ENCODE results near the gene PLEKHA4. TPM values are rescaled to one million over a fixed set of nuclear protein-coding genes. Genes with fewer than 3 reads are reported as not detected.

The PLEKHA4 gene
- total and polyA plus RNA-seq, 9 of the 15 experiments (the other 6 are each of a cell fraction or from before 2014, with no cell fraction given) = 0.07 to 30.8 (median 11.4) TPM

GRCh38 chr19:48906324-48906723 lies 37.9 kb upstream of the PLEKHA4 start:
- DNase-seq (ENCODE audit: extremely low read depth in 1 of 4, low spot score in 3 of 4) (no peak), ATAC-seq (no peak), FAIRE-seq (no peak)
- H3K79me2 ChIP-seq (ENCODE audit: control insufficient read depth, insufficient read depth, low read length) = peaks cover 34% of the 10 kb centered on the region
- H3K4me1 ChIP-seq (replicated peaks in 1 of 2; ENCODE audit: control insufficient read depth in 2 of 2, insufficient read depth in 2 of 2, low read length in 2 of 2) = peaks cover 7 to 28% of the 10 kb centered on the region in 2 experiments; a peak in 4 of 5 replicates
- H4K20me1 ChIP-seq (replicated peaks; ENCODE audit: control insufficient read depth, insufficient read depth, low read length) = peaks cover 6% of the 10 kb centered on the region
- no peak overlapping the region for H3K9ac ChIP-seq (ENCODE audit: insufficient read depth in 1 of 2, low read depth in 2 of 2, low read length in 2 of 2)
- H2AFZ ChIP-seq (ENCODE audit: low read depth, low read length) = no peak overlapping the region
- BruUV-seq (replicated peaks) = no TSS peak
- no peak overlapping the region for H3K4me2 ChIP-seq (ENCODE audit: insufficient read depth, low read length)
- H3K9me1 ChIP-seq (ENCODE audit: control insufficient read depth, insufficient read depth, low read length) = no peaks in the 10 kb centered on the region
- H3K27me3 ChIP-seq (ENCODE audit: control insufficient read depth in 2 of 2, insufficient read depth in 2 of 2, low read length in 2 of 2) = no peaks in the 10 kb centered on the region
- H3K36me3 ChIP-seq (ENCODE audit: control insufficient read depth, insufficient read depth, low read length) = peaks cover 74% of the 10 kb centered on the region
- CTCF ChIA-PET (ENCODE audit: low intra/inter-chr PET ratio) = no interaction called here
- H3K9me3 ChIP-seq (replicated peaks; ENCODE audit: control insufficient read depth, insufficient read depth, low read depth, low read length) = no peaks in the 10 kb centered on the region
- H3K27ac ChIP-seq (ENCODE audit: extremely low read depth, low read depth, low read length) = no peak overlapping the region
- WGBS (ENCODE audit: insufficient coverage, low coverage, missing lambda C conversion rate) = 96% methylated on average over 6 of the region's 10 CpGs
- no peak overlapping the region for H3K4me3 ChIP-seq
- TF ChIP-seq RBM25 (IDR thresholded peaks at IDR 0.05; ENCODE audit: low read depth, low read length, severe bottlenecking) = peak; percentile 30
- TF ChIP-seq ZNF121 (CRISPR knock-in tag; conservative IDR thresholded peaks at IDR 0.05) = peak; percentile 60
- no peak for TF ChIP-seq ID3 (CRISPR knock-in tag; IDR thresholded peaks at IDR 0.05)
- TF ChIP-seq ID3 (tag; IDR thresholded peaks at IDR 0.05) = no peak
- in situ Hi-C loops (cut with MboI) = no loop called here
- intact Hi-C loops (cut with micrococcal nuclease) = no loop called here
- POLR2A ChIA-PET = interaction anchor here (0.8 to 1.3 kb wide), 4 partner anchors 10 to 32 kb away, joined by 3 to 5 read pairs (median 4); no protein-coding TSS in a partner anchor

DNA sequence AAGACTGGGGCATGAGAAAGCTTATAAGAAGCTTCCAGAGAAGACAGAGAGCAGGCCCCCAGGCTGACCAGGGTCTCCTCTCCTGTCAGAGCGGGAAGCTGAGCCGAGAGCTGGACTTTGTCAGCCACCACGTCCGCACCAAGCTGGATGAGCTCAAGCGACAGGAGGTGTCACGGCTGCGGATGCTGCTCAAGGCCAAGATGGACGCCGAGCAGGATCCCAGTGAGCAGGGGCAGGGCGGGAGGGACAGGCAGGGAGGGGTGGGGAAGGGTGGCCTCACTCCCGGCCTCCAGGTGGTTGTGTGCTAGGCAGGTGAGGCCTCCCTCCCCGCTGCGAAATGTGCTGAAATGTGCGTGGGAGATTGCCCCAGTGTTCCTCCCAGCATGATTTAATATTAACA lies 37.2 kb upstream of the PLEKHA4 start:
- no peak overlapping the region for H3K4me2 ChIP-seq (ENCODE audit: insufficient read depth, low read length)
- H3K4me1 ChIP-seq (replicated peaks in 1 of 2; ENCODE audit: control insufficient read depth in 2 of 2, insufficient read depth in 2 of 2, low read length in 2 of 2) = peaks cover 9 to 32% of the 10 kb centered on the region in 2 experiments; a peak in 4 of 5 replicates
- POLR2A ChIA-PET = interaction anchor here (0.8 kb wide), 1 partner anchor 11 kb away, joined by 3 read pairs; no protein-coding TSS in a partner anchor
- in situ Hi-C loops (cut with MboI) = no loop called here
- H3K27me3 ChIP-seq (ENCODE audit: control insufficient read depth in 2 of 2, insufficient read depth in 2 of 2, low read length in 2 of 2) = no peaks in the 10 kb centered on the region
- no peaks in the 10 kb centered on the region for H3K9me3 ChIP-seq (replicated peaks; ENCODE audit: control insufficient read depth, insufficient read depth, low read depth, low read length)
- no peaks in the 10 kb centered on the region for H3K9me1 ChIP-seq (ENCODE audit: control insufficient read depth, insufficient read depth, low read length)
- CTCF ChIA-PET (ENCODE audit: low intra/inter-chr PET ratio) = no interaction called here
- WGBS (ENCODE audit: insufficient coverage, low coverage, missing lambda C conversion rate) = 91% methylated on average over 12 of the region's 14 CpGs
- H3K27ac ChIP-seq (ENCODE audit: extremely low read depth, low read depth, low read length) = no peak overlapping the region
- peak overlapping the region in 1 of 2 experiments; percentile 48; a peak in 2 of 4 replicates for H3K9ac ChIP-seq (ENCODE audit: insufficient read depth in 1 of 2, low read depth in 2 of 2, low read length in 2 of 2)
- peaks cover 68% of the 10 kb centered on the region for H3K36me3 ChIP-seq (ENCODE audit: control insufficient read depth, insufficient read depth, low read length)
- no TSS peak for BruUV-seq (replicated peaks)
- H4K20me1 ChIP-seq (replicated peaks; ENCODE audit: control insufficient read depth, insufficient read depth, low read length) = peaks cover 6% of the 10 kb centered on the region
- DNase-seq (ENCODE audit: extremely low read depth in 1 of 4, low spot score in 3 of 4) (no peak), FAIRE-seq (no peak), ATAC-seq (no peak)
- peaks cover 40% of the 10 kb centered on the region for H3K79me2 ChIP-seq (ENCODE audit: control insufficient read depth, insufficient read depth, low read length)
- intact Hi-C loops (cut with micrococcal nuclease) = no loop called here
- H3K4me3 ChIP-seq = no peak overlapping the region
- no peak overlapping the region for H2AFZ ChIP-seq (ENCODE audit: low read depth, low read length)
- TF ChIP-seq ZFP1 (CRISPR knock-in tag; IDR thresholded peaks at IDR 0.05) (no peak), ZNF740 (CRISPR knock-in tag; IDR thresholded peaks at IDR 0.05) (no peak), ZNF740 (tag; IDR thresholded peaks at IDR 0.05) (no peak)
